NCI-H1105 (cell line): Measurements from ENCODE around the gene ZNF408.
"Not testable (repeated sequence)": the region's sequence is repeated elsewhere in the genome, so short reads cannot be mapped to it uniquely, and the experiment has no call there.

ENCODE experiments used
- DNase-seq: peaks from one replicate; lab custom pipeline; 2025; lab: John Stamatoyannopoulos, UW

ZNF408 gene

DNA sequence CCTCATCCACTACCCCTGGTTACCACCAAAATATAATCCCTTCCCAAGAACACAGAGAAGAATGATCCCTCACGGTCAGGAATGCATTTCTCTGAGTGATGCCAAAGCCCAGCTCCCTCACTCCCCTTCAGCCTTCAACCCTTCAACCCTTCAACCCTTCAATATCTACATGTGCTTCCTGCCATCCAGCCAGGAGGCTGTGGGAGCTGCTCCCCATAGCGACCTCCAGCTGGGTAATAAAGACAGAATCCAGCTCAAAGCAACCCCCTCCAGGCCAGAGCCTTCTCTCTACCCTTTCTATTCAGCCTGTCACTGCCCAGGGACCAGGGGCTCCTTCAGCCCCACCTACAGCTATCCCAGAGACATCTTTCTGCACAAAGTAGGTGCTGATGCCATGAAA, 3.1 kb upstream of the ZNF408 start:
- DNase-seq: no peak

DNA sequence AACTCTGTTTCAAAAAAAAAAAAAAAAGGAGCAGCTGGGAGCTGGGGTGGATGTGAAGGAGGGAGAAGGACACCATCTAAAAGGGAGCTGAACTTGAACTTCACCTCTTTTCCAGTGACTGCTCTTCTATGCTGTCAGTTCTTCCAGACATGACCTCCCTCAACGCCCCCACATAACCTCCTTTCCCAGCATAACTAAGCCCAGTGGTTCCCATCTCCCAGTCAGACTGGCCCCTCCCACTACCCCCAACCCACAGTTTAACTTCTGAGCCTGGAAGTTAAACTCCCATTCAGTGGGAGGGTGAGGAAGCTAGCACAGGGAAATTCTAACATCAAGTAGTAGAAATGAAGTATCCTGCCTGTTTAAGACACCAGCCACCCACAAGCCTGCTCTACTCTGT, 2.2 kb upstream of the ZNF408 start:
- no peak for DNase-seq

- DNase-seq: no peak
These were observed 335 bp downstream of the ZNF408 start for GRCh38 chr11:46701078-46701654.

DNA sequence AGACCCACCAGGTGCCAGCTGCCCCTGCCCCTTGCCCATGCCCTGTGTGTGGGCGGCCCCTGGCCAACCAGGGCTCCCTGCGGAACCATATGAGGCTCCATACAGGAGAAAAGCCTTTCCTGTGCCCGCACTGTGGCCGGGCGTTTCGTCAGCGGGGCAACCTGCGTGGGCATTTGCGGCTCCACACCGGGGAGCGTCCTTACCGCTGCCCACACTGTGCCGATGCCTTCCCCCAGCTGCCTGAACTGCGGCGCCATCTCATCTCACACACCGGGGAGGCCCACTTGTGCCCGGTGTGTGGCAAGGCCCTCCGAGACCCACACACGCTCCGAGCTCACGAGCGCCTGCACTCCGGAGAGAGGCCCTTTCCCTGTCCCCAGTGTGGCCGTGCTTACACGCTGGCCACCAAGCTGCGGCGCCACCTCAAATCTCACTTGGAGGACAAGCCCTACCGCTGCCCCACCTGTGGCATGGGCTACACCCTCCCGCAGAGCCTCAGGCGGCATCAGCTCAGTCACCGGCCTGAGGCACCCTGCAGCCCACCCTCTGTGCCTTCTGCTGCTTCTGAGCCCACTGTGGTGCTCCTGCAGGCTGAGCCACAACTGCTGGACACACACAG, 4.3 kb downstream of the ZNF408 start:
- no peak for DNase-seq

- DNase-seq: no peak
These were observed 6.1 kb downstream of the ZNF408 start for GRCh38 chr11:46706886-46707285.

DNA sequence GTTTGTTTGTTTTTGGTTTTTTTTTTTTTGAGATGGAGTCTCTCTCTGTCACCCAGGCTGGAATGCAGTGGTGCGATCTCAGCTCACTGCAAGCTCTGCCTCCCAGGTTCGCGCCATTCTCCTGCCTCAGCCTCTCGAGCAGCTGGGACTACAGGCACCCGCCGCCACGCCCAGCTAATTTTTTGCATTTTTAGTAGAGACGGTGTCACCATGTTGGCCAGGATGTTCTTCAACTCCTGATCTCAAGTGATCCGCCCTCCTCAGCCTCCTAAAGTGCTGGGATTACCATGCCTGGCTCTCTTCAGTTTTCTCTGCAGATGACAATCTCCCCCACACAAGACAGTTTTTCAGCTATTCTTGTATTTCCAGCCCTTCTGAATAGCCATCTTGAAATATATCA, 8.5 kb downstream of the ZNF408 start:
- DNase-seq: not testable (repeated sequence)

GRCh38 chr11:46710821-46711269, 10.0 kb downstream of the ZNF408 start:
- DNase-seq: no peak

DNA sequence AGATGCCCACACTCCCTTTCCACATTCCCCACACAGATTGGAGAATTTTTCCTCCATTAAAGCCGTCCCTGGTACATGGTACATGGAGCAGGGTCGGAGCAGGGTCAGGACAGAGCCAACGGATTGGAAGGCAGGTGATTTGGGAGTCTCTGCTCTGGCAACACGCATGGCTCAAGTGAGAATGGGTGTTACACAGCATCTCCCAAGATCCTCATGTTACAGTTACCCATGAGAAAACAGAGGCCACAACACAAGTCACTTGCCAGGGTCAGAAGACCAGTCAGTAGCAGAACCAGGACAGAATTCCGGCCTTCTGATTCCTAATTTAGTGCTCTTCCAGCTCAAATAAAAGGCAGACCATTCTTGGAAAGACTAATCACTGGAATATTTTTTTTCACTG, 10.5 kb downstream of the ZNF408 start:
- DNase-seq: no peak

DNA sequence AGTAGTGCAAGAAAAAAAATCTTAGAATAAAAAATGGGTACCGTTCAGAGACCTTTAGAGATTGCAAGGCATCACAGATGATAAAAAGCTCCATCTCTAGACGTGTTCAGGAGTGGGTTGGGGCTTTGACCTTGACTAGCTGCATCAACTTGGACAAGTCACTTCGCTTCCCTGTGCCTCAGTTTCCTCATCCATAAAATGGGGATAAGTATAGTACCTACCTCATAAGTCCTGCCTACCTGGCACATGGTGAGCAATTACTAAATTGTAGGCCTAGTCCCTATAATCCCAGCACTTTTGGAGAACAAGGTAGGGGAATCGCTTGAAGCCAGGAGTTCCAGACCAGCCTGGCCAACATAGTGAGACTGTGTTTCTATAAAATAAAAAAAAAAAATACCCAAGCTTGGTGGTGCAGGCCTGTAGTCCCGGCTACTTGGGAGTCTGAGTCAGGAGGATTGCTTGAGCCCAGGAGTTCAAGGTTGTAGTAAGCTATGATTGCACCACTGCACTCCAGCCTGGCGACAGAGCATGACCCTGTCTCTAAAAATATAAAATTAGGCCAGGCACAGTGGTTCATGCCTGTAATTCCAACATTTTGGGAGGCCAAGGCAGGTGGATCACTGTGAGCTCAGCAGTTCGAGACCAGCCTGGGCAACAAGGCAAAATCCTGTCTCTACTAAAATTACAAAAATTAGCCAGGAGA, 12.2 kb downstream of the ZNF408 start:
- DNase-seq: no peak

- not testable (repeated sequence) for DNase-seq
These were observed 17.0 kb downstream of the ZNF408 start for GRCh38 chr11:46717825-46718154.

DNA sequence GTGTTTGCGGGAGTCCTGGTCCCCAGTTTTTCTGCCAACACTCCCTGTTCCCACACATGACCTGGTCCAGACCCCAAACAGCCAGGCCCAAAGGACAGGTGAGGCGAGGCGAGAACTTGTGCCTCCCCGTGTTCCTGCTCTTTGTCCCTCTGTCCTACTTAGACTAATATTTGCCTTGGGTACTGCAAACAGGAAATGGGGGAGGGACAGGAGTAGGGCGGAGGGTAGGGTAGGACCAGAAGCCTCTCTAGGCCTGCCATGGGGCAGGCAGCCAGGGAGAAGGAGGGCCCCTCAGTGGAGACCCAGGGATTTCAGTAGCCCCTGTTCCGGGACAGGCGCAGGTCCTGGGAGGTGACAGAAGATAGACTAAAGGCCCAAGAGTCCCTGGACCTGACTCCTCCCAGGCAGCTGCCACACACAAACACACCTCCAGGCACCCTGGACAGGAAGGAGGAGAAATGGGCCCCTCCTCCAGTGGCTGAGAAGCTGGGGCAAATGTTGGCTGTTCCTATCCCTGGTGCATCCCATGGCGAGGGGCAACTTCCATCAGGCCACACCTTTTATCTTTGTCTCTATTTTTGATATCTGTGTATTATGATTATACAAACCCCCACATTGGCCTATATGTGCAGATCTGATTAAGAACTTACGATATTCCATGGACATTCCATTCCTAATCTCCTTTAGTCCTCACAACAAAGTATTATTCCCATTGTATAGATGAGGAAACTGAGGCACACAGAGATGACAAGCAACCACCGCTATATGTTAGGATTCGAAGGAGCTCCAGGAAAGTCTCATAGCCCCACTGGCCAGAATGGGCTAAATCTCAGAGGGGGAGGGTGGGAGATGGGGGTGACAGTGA, 17.6 kb downstream of the ZNF408 start:
- no peak for DNase-seq

GRCh38 chr11:46719048-46719542, 18.3 kb downstream of the ZNF408 start, which contains the start of gene F2:
TSS of gene F2 (plus strand) at chr11:46719213. CDS start at chr11:46719236, 23 bp downstream.
- DNase-seq: no peak

DNA sequence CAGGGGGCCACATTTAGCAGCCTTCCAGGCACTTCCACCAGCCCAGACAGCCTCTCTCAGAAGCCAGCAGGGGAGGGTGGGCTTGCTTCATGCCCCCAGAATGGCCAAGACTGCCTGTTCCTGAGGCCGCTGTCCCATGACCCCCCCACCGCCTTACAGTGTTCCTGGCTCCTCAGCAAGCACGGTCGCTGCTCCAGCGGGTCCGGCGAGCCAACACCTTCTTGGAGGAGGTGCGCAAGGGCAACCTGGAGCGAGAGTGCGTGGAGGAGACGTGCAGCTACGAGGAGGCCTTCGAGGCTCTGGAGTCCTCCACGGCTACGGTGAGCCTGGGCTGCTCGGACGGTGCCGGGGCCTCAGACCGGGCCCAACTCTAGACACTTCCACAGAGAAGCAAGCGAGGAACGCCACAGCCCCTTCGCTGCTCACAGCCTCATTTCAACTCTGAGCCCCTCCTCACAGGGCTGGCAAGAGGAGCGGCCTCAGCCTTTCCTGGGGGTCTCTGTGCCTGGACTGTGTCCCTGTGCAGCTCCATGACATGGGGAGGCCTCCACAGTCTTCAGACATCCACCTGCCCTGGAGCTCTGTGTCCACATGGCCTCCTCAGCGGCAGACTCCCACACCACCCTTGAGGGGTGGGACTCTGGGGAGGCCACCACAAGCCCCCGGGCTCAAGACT, 18.9 kb downstream of the ZNF408 start:
- DNase-seq: no peak

DNA sequence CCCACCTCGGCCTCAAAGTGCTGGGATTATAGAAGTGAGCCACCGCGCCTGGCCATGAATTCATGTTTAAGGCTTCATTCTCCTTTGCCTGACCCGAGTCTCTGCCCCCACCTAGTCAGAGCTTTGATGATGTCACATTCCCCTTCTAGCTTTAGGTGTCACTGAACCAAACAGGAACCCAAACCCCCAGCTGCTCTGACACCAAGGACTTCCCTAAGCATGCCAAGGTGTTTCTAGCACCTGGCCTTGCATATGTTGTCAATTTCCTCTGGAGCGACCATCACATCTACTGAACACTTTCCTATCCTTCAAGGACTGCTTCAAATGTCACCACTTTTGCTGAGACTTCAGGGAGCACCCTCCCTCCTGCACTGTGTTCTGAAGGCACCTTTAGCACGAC, 20.5 kb downstream of the ZNF408 start:
- no peak for DNase-seq

DNA sequence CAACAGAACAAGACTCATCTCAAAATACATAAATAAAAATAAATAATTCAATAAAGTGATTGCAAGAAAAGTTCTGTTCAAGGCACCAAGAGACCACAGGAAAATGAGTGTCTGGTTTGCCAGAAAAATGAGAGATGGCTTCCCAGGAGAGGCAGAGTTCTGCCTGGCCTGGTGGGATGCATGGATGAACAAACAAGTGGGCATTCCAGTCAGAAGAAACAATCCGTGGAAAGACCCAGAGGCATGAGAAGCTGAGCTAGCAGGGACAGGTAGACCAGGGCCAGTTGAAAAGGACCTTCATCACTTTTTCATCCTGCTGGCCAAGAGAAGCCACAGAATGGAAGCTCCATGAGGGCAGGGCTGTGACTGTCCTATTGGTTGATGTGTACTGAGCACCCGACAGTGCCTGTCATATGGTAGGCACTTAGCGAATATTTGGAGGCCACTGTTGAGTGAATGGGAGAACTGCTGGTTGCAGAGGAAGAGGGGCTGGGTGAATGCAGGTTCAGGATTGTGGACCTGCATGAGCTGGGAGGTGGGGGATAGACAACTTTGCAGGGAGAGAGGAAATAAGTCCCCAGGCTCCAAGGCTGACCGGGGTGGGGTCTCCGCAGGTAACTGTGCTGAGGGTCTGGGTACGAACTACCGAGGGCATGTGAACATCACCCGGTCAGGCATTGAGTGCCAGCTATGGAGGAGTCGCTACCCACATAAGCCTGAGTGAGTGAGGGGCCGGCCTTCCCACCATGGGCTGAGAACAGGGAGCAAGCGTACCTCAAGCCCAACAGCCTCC, 21.9 kb downstream of the ZNF408 start:
- no peak for DNase-seq

- no peak for DNase-seq
These were observed 22.5 kb downstream of the ZNF408 start for GRCh38 chr11:46723359-46723680.

GRCh38 chr11:46724088-46724487, 23.3 kb downstream of the ZNF408 start:
- no peak for DNase-seq

DNA sequence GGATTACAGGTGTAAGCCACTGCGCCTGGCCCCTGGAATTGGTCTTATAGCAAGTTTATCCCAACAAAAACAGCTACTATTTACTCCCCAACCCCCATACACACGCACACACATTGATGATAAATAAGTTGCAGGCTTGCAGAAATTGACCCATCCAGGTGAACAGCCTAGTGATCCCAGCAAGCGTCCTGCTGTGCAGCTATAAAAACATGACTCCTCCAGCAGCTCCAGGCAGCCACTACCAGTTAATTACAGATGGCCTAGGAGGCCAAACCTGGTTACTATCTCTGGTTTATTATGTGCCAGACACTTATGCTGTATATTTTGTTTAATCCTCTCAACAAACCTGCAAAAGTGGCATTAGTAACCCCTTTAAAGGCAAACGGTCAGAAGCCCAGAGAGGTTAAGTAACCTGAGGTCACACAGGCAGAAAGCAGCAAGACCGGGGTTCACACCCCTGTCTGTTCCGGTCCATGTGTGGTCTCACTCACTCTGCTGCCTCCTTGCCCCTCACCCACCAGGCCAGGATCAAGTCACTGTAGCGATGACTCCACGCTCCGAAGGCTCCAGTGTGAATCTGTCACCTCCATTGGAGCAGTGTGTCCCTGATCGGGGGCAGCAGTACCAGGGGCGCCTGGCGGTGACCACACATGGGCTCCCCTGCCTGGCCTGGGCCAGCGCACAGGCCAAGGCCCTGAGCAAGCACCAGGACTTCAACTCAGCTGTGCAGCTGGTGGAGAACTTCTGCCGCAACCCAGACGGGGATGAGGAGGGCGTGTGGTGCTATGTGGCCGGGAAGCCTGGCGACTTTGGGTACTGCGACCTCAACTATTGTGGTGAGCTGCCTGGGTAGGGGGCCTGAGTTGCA, 24.7 kb downstream of the ZNF408 start:
- no peak for DNase-seq

DNA sequence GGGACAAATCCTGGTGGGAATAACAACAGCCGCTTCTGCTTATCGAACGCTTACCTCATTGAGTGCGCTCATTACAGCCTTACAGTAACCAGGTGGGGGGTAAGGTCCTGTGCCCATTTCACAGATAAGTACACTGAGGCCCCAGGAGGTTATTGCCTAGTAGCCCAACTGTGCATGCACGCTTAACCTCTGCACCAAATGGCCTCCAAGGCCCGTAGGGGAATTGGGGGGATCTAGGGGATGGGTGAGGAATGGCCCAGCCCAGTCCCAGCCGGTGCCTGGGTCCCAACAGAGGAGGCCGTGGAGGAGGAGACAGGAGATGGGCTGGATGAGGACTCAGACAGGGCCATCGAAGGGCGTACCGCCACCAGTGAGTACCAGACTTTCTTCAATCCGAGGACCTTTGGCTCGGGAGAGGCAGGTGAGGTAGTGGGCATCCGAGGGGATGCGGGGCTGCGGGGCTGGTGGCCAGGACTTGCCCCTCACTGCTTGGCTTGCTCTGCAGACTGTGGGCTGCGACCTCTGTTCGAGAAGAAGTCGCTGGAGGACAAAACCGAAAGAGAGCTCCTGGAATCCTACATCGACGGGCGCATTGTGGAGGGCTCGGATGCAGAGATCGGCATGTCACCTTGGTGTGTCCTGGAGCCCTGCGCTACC, 25.5 kb downstream of the ZNF408 start:
- no peak for DNase-seq
